Measurements from ENCODE around the gene MAP3K5.
A peak's percentile ranks its signal among the peaks of the same experiment; 100 is the strongest.

Gene MAP3K5

DNA sequence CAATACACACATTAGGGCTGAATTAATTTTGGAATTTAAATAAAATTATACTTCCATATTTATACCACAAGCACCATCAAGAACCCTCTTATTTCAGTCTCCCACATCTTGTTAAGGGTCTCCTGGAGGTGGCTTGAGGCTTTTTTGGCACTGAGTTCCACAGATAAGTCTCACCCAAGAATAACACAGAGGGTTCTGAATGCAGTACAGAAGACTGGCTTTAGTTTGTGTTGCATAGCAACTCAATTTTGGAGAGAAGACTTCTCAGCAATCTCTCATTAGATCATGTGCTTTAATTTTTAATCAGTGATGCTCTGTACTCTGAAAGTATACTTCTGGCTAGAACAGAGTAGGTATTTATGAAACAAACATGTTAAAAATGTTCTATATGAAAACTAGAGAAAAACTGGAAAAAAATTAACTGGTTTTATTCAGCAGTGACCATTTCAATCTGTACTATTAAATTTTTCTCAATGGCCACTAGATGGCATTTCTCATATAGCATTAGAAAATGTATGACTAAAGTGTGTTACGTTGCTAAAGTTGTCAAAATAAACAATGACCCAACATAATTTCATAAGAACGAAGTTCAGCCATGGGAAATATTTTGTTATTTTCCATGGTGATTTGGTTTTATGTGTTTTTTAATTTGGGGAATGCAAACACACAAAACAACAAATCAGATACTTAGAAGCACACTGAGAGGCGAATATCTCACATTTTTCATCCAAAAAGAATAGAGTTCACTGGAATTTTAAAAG is 209.4 kb downstream of the MAP3K5 start:
- peak; percentile 95 for DNase-seq (ENCODE audit: low read depth)
- TF ChIP-seq, protein P1, sequence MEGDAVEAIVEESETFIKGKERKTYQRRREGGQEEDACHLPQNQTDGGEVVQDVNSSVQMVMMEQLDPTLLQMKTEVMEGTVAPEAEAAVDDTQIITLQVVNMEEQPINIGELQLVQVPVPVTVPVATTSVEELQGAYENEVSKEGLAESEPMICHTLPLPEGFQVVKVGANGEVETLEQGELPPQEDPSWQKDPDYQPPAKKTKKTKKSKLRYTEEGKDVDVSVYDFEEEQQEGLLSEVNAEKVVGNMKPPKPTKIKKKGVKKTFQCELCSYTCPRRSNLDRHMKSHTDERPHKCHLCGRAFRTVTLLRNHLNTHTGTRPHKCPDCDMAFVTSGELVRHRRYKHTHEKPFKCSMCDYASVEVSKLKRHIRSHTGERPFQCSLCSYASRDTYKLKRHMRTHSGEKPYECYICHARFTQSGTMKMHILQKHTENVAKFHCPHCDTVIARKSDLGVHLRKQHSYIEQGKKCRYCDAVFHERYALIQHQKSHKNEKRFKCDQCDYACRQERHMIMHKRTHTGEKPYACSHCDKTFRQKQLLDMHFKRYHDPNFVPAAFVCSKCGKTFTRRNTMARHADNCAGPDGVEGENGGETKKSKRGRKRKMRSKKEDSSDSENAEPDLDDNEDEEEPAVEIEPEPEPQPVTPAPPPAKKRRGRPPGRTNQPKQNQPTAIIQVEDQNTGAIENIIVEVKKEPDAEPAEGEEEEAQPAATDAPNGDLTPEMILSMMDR (IDR thresholded peaks at IDR 0.05; ENCODE audit: low read length, missing control alignments) = peak; percentile 52
- H3K4me3 ChIP-seq (replicated peaks; ENCODE audit: low read depth, low read length) = no peak overlapping the region

DNA sequence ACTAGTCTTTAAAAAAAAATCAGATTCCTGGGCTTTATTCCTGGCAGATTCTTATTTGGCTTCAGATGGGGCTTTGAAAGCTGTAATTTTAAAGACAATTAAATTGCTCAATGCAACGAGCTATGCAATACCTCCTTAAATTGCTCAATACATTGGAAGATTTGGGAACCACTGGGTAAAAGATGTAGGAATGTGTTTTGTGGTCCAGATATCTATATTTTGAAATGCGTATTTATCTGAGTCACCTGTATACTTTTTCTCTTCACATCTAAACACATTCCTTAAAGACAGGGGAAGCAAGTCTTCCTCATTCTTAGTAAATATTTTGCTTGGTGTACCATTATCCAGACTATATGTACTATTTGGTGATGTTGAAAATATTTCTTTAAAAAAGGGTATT is 212.5 kb downstream of the MAP3K5 start:
- TF ChIP-seq, protein P1 (IDR thresholded peaks at IDR 0.05; ENCODE audit: low read length, missing control alignments) = no peak
- peak; percentile 76 for DNase-seq (ENCODE audit: low read depth)
- no peak overlapping the region for H3K4me3 ChIP-seq (replicated peaks; ENCODE audit: low read depth, low read length)

DNA sequence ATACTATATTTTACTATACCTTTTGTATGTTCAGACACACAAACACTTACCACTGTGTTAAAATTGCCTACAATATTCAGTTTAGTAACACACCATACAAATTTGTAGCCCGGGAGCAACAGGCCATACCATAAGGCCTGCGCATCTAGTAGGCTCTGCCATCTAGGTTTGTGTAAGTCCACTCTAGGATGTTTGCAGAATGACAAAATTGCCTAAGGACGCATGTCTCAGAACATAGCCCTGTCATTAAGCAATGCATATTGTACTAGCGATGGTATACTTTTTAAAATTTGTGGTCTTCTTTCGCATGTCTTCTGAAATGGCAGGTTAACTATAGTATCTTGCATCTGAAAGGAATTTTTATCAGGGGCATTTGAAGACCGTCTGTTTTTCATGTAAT is 215.5 kb downstream of the MAP3K5 start:
- H3K4me3 ChIP-seq (replicated peaks; ENCODE audit: low read depth, low read length) = no peak overlapping the region
- TF ChIP-seq, protein P1 (IDR thresholded peaks at IDR 0.05; ENCODE audit: low read length, missing control alignments) = no peak
- DNase-seq (ENCODE audit: low read depth) = no peak

DNA sequence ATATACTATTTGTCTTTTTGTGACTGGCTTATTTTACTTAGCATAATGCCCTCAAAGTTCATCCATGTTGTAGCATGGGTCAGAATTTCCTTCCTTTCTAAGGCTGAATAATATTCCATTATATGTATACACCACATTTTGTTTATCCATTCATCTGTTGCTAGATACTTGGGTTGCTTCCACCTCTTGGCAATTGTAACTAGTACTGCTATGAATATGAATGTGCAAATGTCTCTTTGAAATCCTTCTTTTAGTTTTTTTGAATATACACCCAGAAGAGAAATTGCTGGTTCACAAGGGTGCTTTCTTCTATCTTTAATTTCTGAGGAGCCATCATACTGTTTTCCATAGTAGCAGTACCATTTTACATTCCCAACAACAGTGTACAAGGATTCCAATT is 220.8 kb downstream of the MAP3K5 start:
- TF ChIP-seq, protein P1 (IDR thresholded peaks at IDR 0.05; ENCODE audit: low read length, missing control alignments) = no peak
- H3K4me3 ChIP-seq (replicated peaks; ENCODE audit: low read depth, low read length) = no peak overlapping the region

DNA sequence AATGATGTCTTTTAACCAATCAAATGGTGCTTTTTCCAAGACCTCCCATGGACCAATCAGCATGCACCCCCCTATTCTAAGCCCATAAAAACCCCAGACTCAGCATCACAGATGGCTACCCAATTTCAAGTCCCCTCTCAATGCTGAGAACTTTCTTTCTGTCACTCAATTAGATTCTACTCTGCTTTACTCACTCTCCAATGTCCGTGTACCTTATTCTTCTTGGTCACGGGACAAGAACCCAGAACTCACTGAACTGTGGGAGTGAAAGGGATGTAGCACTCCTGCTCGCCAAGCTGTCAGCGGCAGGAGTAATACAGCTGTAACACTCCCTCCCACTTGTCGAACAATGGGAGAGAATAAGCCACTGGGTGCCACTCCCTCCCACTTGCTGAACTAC is 221.2 kb downstream of the MAP3K5 start:
- no peak for DNase-seq (ENCODE audit: low read depth)
- TF ChIP-seq, protein P1 (IDR thresholded peaks at IDR 0.05; ENCODE audit: low read length, missing control alignments) = no peak

More for the DNA sequence above, 220.8 kb downstream of the MAP3K5 start:
- DNase-seq (ENCODE audit: low read depth) = no peak

DNA sequence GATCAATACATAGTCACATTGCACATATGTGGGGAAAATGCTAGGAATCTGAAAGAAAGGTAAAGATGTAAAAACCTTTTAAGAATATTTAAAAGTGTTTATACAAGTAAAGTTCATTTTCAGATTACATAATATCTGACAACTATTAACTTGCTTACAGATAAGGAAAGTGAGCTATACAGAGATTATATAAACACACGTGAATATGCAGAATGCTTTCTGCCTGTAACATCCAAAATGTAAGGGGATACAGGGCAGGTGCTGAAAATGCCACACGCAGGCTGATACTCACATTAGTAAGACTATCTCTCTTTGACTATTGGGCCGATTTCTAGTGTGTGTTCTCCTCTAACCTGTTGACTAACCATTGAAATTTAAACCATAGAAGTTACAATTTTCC is 224.1 kb downstream of the MAP3K5 start:
- TF ChIP-seq, protein P1 (IDR thresholded peaks at IDR 0.05; ENCODE audit: low read length, missing control alignments) = no peak
- no peak overlapping the region for H3K4me3 ChIP-seq (replicated peaks; ENCODE audit: low read depth, low read length)

More for the DNA sequence above, 221.2 kb downstream of the MAP3K5 start:
- H3K4me3 ChIP-seq (replicated peaks; ENCODE audit: low read depth, low read length) = no peak overlapping the region

DNA sequence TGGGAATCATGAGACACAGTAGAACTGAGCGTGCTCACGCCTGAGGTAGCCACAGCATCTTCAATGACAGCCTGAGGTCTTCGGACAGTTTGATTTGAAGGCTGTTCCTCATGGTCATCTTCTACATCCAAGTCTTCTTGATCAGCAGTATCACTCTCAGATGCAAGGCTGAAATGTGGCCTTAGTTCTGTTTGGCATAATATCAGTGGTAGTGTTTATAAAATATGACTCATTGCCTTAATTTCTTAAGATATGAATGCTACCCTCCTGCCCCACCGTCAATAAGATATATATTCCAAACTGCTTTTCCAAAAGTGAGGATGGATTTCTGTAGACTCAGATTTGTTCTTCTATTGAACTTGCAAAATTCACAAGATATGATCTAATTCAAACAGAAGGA is 224.6 kb downstream of the MAP3K5 start:
- TF ChIP-seq, protein P1 (IDR thresholded peaks at IDR 0.05; ENCODE audit: low read length, missing control alignments) = no peak
- no peak overlapping the region for H3K4me3 ChIP-seq (replicated peaks; ENCODE audit: low read depth, low read length)

More for the DNA sequence above, 224.1 kb downstream of the MAP3K5 start:
- no peak for DNase-seq (ENCODE audit: low read depth)

More for the DNA sequence above, 224.6 kb downstream of the MAP3K5 start:
- no peak for DNase-seq (ENCODE audit: low read depth)
